Type B pancreatic cell (in vitro differentiated cells): ENCODE data around the gene C1orf116. TPM values are rescaled to one million over a fixed set of nuclear protein-coding genes. Genes with fewer than 3 reads are reported as not detected.
A peak's percentile ranks its signal among the peaks of the same experiment; 100 is the strongest.

Experiments
- DNase-seq: peaks from one replicate; pipeline ENCODE4 v3.0.0; 2021; ENCODE audit warnings: mixed read lengths; ENCODE audit not compliant: unreplicated experiment; ENCODE audit errors: extremely low spot score
- H3K27ac Mint-ChIP-seq: 2 replicates; pipeline ENCODE4 v1.8.0; 2021; ENCODE audit warnings: mild to moderate bottlenecking, mixed read lengths
- H3K27me3 Mint-ChIP-seq: 2 replicates; pipeline ENCODE4 v1.8.0; 2021; ENCODE audit warnings: mixed read lengths
- H3K36me3 Mint-ChIP-seq: 2 replicates; pipeline ENCODE4 v1.8.0; 2021; ENCODE audit warnings: mixed read lengths
- H3K4me1 Mint-ChIP-seq: one replicate; pipeline ENCODE4 v1.8.0; 2021; ENCODE audit warnings: mixed read lengths; ENCODE audit not compliant: unreplicated experiment
- H3K4me3 Mint-ChIP-seq: 2 replicates; pipeline ENCODE4 v1.8.0; 2021; ENCODE audit warnings: mild to moderate bottlenecking, mixed read lengths
- H3K9me3 Mint-ChIP-seq: 2 replicates; pipeline ENCODE4 v1.8.0; 2021; ENCODE audit warnings: mixed read lengths
- CTCF ChIP-seq: fragments of 200-600 bp; sonication (generic); conservative IDR thresholded peaks from 2 replicates; pipeline ENCODE4 v1.5.0; 2021; ENCODE audit warnings: antibody characterized with exemption, mild to moderate bottlenecking
- total RNA-seq: library from RNA; stranded (reverse); gene quantifications from 2 replicates; pipeline ENCODE4 v1.2.1, GENCODE V29; 2021; ENCODE audit warnings: low replicate concordance

Gene C1orf116
- total RNA-seq, 1 donor from 2014 or later = 50.4 TPM

- Mint-ChIP-seq H3K27ac (no peak overlapping the region), H3K9me3 (no peaks in the 10 kb centered on the region), H3K27me3 (no peaks in the 10 kb centered on the region), H3K36me3 (peaks cover 16% of the 10 kb centered on the region), H3K4me1 (no peaks in the 10 kb centered on the region), H3K4me3 (no peak overlapping the region)
- TF ChIP-seq CTCF = peak; percentile 49
- no peak for DNase-seq
Measured at GRCh38 chr1:207058878-207059867, 26.6 kb upstream of the C1orf116 start.

- no peak for TF ChIP-seq CTCF
- Mint-ChIP-seq H3K36me3 (peaks cover 13% of the 10 kb centered on the region), H3K27me3 (no peaks in the 10 kb centered on the region), H3K27ac (no peak overlapping the region), H3K9me3 (no peaks in the 10 kb centered on the region), H3K4me1 (peaks cover 4% of the 10 kb centered on the region), H3K4me3 (no peak overlapping the region)
- DNase-seq = no peak
Measured at GRCh38 chr1:207058252-207058651, 25.7 kb upstream of the C1orf116 start.

- Mint-ChIP-seq H3K27ac (no peak overlapping the region), H3K9me3 (no peaks in the 10 kb centered on the region), H3K4me1 (peaks cover 17% of the 10 kb centered on the region), H3K4me3 (peak overlapping the region; percentile 1), H3K27me3 (peaks cover 3% of the 10 kb centered on the region), H3K36me3 (peaks cover 4% of the 10 kb centered on the region)
- no peak for DNase-seq
- TF ChIP-seq CTCF = no peak
Measured at GRCh38 chr1:207056673-207057072, 24.1 kb upstream of the C1orf116 start.

- Mint-ChIP-seq H3K9me3 (no peaks in the 10 kb centered on the region), H3K27ac (peak overlapping the region; percentile 98), H3K4me3 (no peak overlapping the region), H3K27me3 (peaks cover 3% of the 10 kb centered on the region), H3K4me1 (peaks cover 25% of the 10 kb centered on the region), H3K36me3 (no peaks in the 10 kb centered on the region)
- no peak for TF ChIP-seq CTCF
- no peak for DNase-seq
Measured at GRCh38 chr1:207055386-207056001, 22.9 kb upstream of the C1orf116 start.

- peaks cover 28% of the 10 kb centered on the region for H3K4me1 Mint-ChIP-seq
- no peaks in the 10 kb centered on the region for H3K36me3 Mint-ChIP-seq
- H3K9me3 Mint-ChIP-seq = no peaks in the 10 kb centered on the region
- TF ChIP-seq CTCF = no peak
- H3K4me3 Mint-ChIP-seq = peak overlapping the region; percentile 97
- DNase-seq = no peak
- peak overlapping the region; percentile 98 for H3K27ac Mint-ChIP-seq
- peaks cover 3% of the 10 kb centered on the region for H3K27me3 Mint-ChIP-seq
Measured at GRCh38 chr1:207054491-207054890, 21.9 kb upstream of the C1orf116 start.
